ENCODE measurements around the gene RBM38. TPM values are rescaled to one million over a fixed set of nuclear protein-coding genes. Genes with fewer than 3 reads are reported as not detected.

The RBM38 gene
- total and polyA plus RNA-seq, 10 of the 15 experiments (the other 5 are each of a cell fraction or from before 2014, with no cell fraction given): 0.32 to 118 (median 25.2) TPM

DNA sequence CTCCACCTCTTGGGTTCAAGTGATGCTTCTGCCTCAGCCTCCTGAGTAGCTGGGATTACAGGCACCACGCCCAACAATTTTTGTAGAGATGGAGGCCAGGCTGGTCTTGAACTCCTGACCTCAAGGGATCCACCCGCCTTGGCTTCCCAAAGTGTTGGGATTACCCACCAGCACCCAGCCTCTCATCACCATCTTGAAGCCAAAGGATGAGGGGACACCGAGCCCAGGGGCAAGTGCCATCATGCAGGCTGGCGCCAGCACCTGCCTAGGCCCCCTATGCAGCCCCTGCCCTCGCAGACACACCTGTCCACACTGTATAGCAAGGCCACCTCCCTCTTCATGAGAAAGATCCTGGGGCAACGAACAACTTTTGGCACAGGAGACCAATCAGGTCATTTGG, 5.3 kb upstream of the RBM38 start:
- no TSS peak for BruUV-seq (replicated peaks)
- in situ Hi-C loops (cut with MboI): loop anchor here (5.0 to 25.0 kb wide), 3 partner anchors 206 to 1276 kb away; partner anchors contain the start of gene STX16
- TF ChIP-seq, protein P1, sequence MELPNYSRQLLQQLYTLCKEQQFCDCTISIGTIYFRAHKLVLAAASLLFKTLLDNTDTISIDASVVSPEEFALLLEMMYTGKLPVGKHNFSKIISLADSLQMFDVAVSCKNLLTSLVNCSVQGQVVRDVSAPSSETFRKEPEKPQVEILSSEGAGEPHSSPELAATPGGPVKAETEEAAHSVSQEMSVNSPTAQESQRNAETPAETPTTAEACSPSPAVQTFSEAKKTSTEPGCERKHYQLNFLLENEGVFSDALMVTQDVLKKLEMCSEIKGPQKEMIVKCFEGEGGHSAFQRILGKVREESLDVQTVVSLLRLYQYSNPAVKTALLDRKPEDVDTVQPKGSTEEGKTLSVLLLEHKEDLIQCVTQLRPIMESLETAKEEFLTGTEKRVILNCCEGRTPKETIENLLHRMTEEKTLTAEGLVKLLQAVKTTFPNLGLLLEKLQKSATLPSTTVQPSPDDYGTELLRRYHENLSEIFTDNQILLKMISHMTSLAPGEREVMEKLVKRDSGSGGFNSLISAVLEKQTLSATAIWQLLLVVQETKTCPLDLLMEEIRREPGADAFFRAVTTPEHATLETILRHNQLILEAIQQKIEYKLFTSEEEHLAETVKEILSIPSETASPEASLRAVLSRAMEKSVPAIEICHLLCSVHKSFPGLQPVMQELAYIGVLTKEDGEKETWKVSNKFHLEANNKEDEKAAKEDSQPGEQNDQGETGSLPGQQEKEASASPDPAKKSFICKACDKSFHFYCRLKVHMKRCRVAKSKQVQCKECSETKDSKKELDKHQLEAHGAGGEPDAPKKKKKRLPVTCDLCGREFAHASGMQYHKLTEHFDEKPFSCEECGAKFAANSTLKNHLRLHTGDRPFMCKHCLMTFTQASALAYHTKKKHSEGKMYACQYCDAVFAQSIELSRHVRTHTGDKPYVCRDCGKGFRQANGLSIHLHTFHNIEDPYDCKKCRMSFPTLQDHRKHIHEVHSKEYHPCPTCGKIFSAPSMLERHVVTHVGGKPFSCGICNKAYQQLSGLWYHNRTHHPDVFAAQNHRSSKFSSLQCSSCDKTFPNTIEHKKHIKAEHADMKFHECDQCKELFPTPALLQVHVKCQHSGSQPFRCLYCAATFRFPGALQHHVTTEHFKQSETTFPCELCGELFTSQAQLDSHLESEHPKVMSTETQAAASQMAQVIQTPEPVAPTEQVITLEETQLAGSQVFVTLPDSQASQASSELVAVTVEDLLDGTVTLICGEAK (IDR thresholded peaks at IDR 0.05; ENCODE audit: borderline replicate concordance): no peak
- TF ChIP-seq SMAD1 (IDR thresholded peaks at IDR 0.05; ENCODE audit: low read depth, partially characterized antibody) (no peak), CHD4 (IDR thresholded peaks at IDR 0.05) (no peak), POU2F2 (IDR thresholded peaks at IDR 0.05; ENCODE audit: borderline replicate concordance, low read depth, low read length) (no peak), CHD1 (IDR thresholded peaks at IDR 0.05; ENCODE audit: low read depth, low read length) (no peak), SKIL (IDR thresholded peaks at IDR 0.05; ENCODE audit: low read depth, poor library complexity, severe bottlenecking) (no peak), STAT3 (IDR thresholded peaks at IDR 0.05; ENCODE audit: low read depth, low read length) (no peak), MEF2B (IDR thresholded peaks at IDR 0.05; ENCODE audit: partially characterized antibody, poor library complexity, severe bottlenecking) (no peak), SREBF1 (IDR thresholded peaks at IDR 0.05; ENCODE audit: low read length) (no peak), ZBED1 (IDR thresholded peaks at IDR 0.05; ENCODE audit: borderline replicate concordance) (no peak)
- TF ChIP-seq, protein P2, sequence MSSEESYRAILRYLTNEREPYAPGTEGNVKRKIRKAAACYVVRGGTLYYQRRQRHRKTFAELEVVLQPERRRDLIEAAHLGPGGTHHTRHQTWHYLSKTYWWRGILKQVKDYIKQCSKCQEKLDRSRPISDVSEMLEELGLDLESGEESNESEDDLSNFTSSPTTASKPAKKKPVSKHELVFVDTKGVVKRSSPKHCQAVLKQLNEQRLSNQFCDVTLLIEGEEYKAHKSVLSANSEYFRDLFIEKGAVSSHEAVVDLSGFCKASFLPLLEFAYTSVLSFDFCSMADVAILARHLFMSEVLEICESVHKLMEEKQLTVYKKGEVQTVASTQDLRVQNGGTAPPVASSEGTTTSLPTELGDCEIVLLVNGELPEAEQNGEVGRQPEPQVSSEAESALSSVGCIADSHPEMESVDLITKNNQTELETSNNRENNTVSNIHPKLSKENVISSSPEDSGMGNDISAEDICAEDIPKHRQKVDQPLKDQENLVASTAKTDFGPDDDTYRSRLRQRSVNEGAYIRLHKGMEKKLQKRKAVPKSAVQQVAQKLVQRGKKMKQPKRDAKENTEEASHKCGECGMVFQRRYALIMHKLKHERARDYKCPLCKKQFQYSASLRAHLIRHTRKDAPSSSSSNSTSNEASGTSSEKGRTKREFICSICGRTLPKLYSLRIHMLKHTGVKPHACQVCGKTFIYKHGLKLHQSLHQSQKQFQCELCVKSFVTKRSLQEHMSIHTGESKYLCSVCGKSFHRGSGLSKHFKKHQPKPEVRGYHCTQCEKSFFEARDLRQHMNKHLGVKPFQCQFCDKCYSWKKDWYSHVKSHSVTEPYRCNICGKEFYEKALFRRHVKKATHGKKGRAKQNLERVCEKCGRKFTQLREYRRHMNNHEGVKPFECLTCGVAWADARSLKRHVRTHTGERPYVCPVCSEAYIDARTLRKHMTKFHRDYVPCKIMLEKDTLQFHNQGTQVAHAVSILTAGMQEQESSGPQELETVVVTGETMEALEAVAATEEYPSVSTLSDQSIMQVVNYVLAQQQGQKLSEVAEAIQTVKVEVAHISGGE (CRISPR knock-in tag; IDR thresholded peaks at IDR 0.05): no peak

More for the DNA sequence above, 5.3 kb upstream of the RBM38 start:
- H2AFZ ChIP-seq (ENCODE audit: control insufficient read depth, low read depth, low read length): no peak overlapping the region
- ChIA-PET POLR2A (no interaction called here), SMC1A (ENCODE audit: uncharacterized antibody, unreplicated experiment) (interaction anchor here (1.0 to 1.4 kb wide), 2 partner anchors 12 to 113 kb away, joined by 3 to 5 read pairs; no protein-coding TSS in a partner anchor), RAD21 (ENCODE audit: unreplicated experiment) (interaction anchor here (2.2 kb wide), 1 partner anchor 110 kb away, joined by 5 read pairs; no protein-coding TSS in a partner anchor), CTCF (no interaction called here)
- H3K36me3 ChIP-seq (ENCODE audit: control insufficient read depth in 2 of 2, insufficient read depth in 2 of 2, low read length in 1 of 2): peaks cover 2 to 3% of the 10 kb centered on the region in 2 experiments; a peak in 2 of 4 replicates
- no peaks in the 10 kb centered on the region for H3K9me3 ChIP-seq (replicated peaks; ENCODE audit: control insufficient read depth, insufficient read depth, low read length)
- FAIRE-seq (no peak), DNase-seq (ENCODE audit: low read depth, low spot score) (no peak), ATAC-seq (no peak)
- H3K4me3 ChIP-seq: no peak overlapping the region
- H3K27ac ChIP-seq (ENCODE audit: control insufficient read depth, insufficient read depth): no peak overlapping the region
- H3K4me2 ChIP-seq (ENCODE audit: control insufficient read depth, insufficient read depth): no peak overlapping the region
- peaks cover 23% of the 10 kb centered on the region for H3K4me1 ChIP-seq (ENCODE audit: control insufficient read depth, insufficient read depth, low read length)
- no peaks in the 10 kb centered on the region for H4K20me1 ChIP-seq (ENCODE audit: control insufficient read depth, insufficient read depth)
- H3K27me3 ChIP-seq (replicated peaks in 1 of 2; ENCODE audit: control insufficient read depth in 2 of 2, insufficient read depth in 2 of 2, low read length in 1 of 2): no peaks in the 10 kb centered on the region
- intact Hi-C loops (cut with micrococcal nuclease; ENCODE audit: unreplicated experiment): no loop called here
- no peak overlapping the region for H3K9ac ChIP-seq (ENCODE audit: control insufficient read depth, insufficient read depth, low read length)
- H3K79me2 ChIP-seq (ENCODE audit: control insufficient read depth, insufficient read depth, low read length): no peaks in the 10 kb centered on the region; the same call in 1 of the 2 replicates
- 89% methylated on average over 6 of the region's 6 CpGs for WGBS (ENCODE audit: insufficient coverage, insufficient replicate concordance, low lambda C conversion rate, missing lambda C conversion rate)

Measured in GM12878 (cell line).